Stimulated activated CD8-positive, alpha-beta memory T cell treated with anti-CD3 and anti-CD28 coated beads, Interleukin-7, amount 100 ng/mL, for 48 hours (primary cell): ENCODE measurements around the gene FAM209B.
"Not testable (repeated sequence)": the region's sequence is repeated elsewhere in the genome, so short reads cannot be mapped to it uniquely, and the experiment has no call there.

Experiments
- DNase-seq, 2 donors: peaks; one replicate each; pipeline ENCODE4 v3.0.0-alpha.2; 2020; ENCODE audit warnings: low read depth in 1 of 2; ENCODE audit errors: extremely low read depth in 1 of 2

The FAM209B gene

GRCh38 chr20:56537997-56538396, 5.0 kb downstream of the FAM209B start:
- no peak for DNase-seq

GRCh38 chr20:56540415-56540814, 7.4 kb downstream of the FAM209B start:
- no peak for DNase-seq

GRCh38 chr20:56542489-56543030, 9.5 kb downstream of the FAM209B start:
- no peak for DNase-seq

GRCh38 chr20:56551571-56551970, 18.5 kb downstream of the FAM209B start:
- no peak for DNase-seq

- DNase-seq: no peak
Measured at GRCh38 chr20:56552911-56553629, 20.0 kb downstream of the FAM209B start.

GRCh38 chr20:56554869-56555268, 21.8 kb downstream of the FAM209B start:
- no peak for DNase-seq

GRCh38 chr20:56558968-56559367, 25.9 kb downstream of the FAM209B start:
- no peak for DNase-seq

- DNase-seq: not testable (repeated sequence)
Measured at GRCh38 chr20:56564526-56564925, 31.5 kb downstream of the FAM209B start.

GRCh38 chr20:56565511-56565910, 32.5 kb downstream of the FAM209B start:
- no peak for DNase-seq

- no peak for DNase-seq
Measured at GRCh38 chr20:56566621-56567020, 33.6 kb downstream of the FAM209B start.

GRCh38 chr20:56570832-56571231, 37.8 kb downstream of the FAM209B start:
- no peak for DNase-seq

- DNase-seq: no peak
Measured at GRCh38 chr20:56572172-56572571, 39.1 kb downstream of the FAM209B start.

- DNase-seq: no peak
Measured at GRCh38 chr20:56573986-56574385, 40.9 kb downstream of the FAM209B start.

- DNase-seq: no peak
Measured at GRCh38 chr20:56574531-56575142, 41.6 kb downstream of the FAM209B start.

- no peak for DNase-seq
Measured at GRCh38 chr20:56575157-56575556, 42.1 kb downstream of the FAM209B start.

GRCh38 chr20:56575961-56576360, 42.9 kb downstream of the FAM209B start:
- no peak for DNase-seq

- no peak for DNase-seq
Measured at GRCh38 chr20:56579301-56579710, 46.3 kb downstream of the FAM209B start.

- no peak for DNase-seq
Measured at GRCh38 chr20:56580226-56580625, 47.2 kb downstream of the FAM209B start.

- DNase-seq: no peak
Measured at GRCh38 chr20:56581701-56582100, 48.7 kb downstream of the FAM209B start.

- DNase-seq: no peak
Measured at GRCh38 chr20:56582542-56582941, 49.5 kb downstream of the FAM209B start.

- no peak for DNase-seq
Measured at GRCh38 chr20:56584916-56585315, 51.9 kb downstream of the FAM209B start.
